ENCODE measurements around the gene MAP3K7.

DNA sequence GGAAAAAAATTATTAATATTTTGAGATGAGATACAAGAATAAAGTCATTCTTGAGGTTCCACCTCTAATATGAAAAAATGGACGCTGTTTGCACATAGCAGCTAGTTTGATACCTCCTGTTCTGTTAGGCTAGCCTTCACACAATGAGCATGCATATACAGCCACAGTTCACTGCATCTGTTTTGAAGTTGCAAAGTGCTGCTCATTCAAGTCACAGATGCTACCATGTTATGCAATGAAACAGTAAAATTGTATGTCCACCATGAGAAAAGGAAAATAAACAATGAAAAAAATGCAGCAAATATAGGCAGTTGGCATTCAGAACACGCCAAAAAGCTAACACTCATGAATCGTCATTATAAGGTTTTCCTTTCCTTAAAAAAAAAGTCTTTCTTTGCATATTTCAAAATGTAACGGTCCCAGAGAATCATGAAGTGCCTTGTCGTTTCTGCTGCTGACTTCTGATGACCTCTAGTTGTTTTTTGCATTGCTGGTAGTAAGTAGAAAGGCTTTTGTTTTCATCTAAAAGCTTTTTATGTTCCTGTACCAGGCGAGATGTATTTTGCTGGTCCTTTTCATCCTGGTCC is 70.7 kb downstream of the MAP3K7 start:
- TF ChIP-seq, protein P1, sequence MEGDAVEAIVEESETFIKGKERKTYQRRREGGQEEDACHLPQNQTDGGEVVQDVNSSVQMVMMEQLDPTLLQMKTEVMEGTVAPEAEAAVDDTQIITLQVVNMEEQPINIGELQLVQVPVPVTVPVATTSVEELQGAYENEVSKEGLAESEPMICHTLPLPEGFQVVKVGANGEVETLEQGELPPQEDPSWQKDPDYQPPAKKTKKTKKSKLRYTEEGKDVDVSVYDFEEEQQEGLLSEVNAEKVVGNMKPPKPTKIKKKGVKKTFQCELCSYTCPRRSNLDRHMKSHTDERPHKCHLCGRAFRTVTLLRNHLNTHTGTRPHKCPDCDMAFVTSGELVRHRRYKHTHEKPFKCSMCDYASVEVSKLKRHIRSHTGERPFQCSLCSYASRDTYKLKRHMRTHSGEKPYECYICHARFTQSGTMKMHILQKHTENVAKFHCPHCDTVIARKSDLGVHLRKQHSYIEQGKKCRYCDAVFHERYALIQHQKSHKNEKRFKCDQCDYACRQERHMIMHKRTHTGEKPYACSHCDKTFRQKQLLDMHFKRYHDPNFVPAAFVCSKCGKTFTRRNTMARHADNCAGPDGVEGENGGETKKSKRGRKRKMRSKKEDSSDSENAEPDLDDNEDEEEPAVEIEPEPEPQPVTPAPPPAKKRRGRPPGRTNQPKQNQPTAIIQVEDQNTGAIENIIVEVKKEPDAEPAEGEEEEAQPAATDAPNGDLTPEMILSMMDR (conservative IDR thresholded peaks at IDR 0.05; ENCODE audit: low read length): no peak
- TF ChIP-seq EZH2phosphoT487 (IDR thresholded peaks at IDR 0.05; ENCODE audit: borderline replicate concordance): no peak
